HG03175 (cell line): Measurements from ENCODE around the gene SSH2.

Experiments used
- ATAC-seq: cut with Tn5 transposase; IDR thresholded peaks from one replicate; pipeline ENCODE4 v1.9.1; 2021; ENCODE audit warnings: mild to moderate bottlenecking, moderate library complexity; ENCODE audit not compliant: unreplicated experiment

Gene SSH2

GRCh38 chr17:29642171-29642611 lies 287.8 kb downstream of the SSH2 start:
- no peak for ATAC-seq

- ATAC-seq = no peak
Observed at GRCh38 chr17:29640981-29641642, 288.9 kb downstream of the SSH2 start.

GRCh38 chr17:29640413-29640812 lies 289.6 kb downstream of the SSH2 start:
- no peak for ATAC-seq

- ATAC-seq = no peak
Observed at GRCh38 chr17:29633886-29634285, 296.1 kb downstream of the SSH2 start.

- no peak for ATAC-seq
Observed at GRCh38 chr17:29630630-29631193, 299.3 kb downstream of the SSH2 start.

GRCh38 chr17:29629839-29630238 lies 300.2 kb downstream of the SSH2 start:
- no peak for ATAC-seq

GRCh38 chr17:29628644-29629043 lies 301.4 kb downstream of the SSH2 start:
- no peak for ATAC-seq

GRCh38 chr17:29627951-29628350 lies 302.1 kb downstream of the SSH2 start:
- no peak for ATAC-seq

GRCh38 chr17:29625037-29625750 lies 304.8 kb downstream of the SSH2 start:
- no peak for ATAC-seq

GRCh38 chr17:29624586-29624985 lies 305.4 kb downstream of the SSH2 start:
- no peak for ATAC-seq

GRCh38 chr17:29623283-29623647 lies 306.8 kb downstream of the SSH2 start:
- ATAC-seq = no peak

GRCh38 chr17:29622337-29623282 lies 307.4 kb downstream of the SSH2 start, which contains the start of gene CORO6:
Gene CORO6, minus strand, starts transcription at chr17:29622912. Its CDS starts 1,491 bp downstream, at chr17:29621421.
- peak; percentile 70 for ATAC-seq

GRCh38 chr17:29621751-29622194 lies 308.3 kb downstream of the SSH2 start:
- no peak for ATAC-seq

GRCh38 chr17:29620779-29621500 lies 309.1 kb downstream of the SSH2 start:
- ATAC-seq = no peak

- no peak for ATAC-seq
Observed at GRCh38 chr17:29620271-29620670, 309.8 kb downstream of the SSH2 start.

GRCh38 chr17:29619251-29619650 lies 310.8 kb downstream of the SSH2 start:
- no peak for ATAC-seq

- ATAC-seq = no peak
Observed at GRCh38 chr17:29618272-29619065, 311.6 kb downstream of the SSH2 start.

- peak; percentile 26 for ATAC-seq
Observed at GRCh38 chr17:29617481-29618271, 312.4 kb downstream of the SSH2 start.

- ATAC-seq = peak; percentile 51
Observed at GRCh38 chr17:29617125-29617480, 312.9 kb downstream of the SSH2 start.
